AG04450 (cell line): ENCODE data around the gene PADI3. TPM values are rescaled to one million over a fixed set of nuclear protein-coding genes. Genes with fewer than 3 reads are reported as not detected.

Experiments
- CTCF ChIA-PET: fragments of 300-600, 350-600 bp; formaldehyde crosslinking; extraction: SDS; loops from one replicate; lab custom pipeline; 2022; ENCODE audit warnings: antibody characterized with exemption, inconsistent platforms; lab: Charles Lee
- POLR2A ChIA-PET: fragments of 350-600 bp; formaldehyde crosslinking; extraction: SDS; loops from one replicate; lab custom pipeline; 2021; ENCODE audit warnings: antibody characterized with exemption, inconsistent platforms; lab: Yijun Ruan, JAX
- DNase-seq: peaks from one replicate; pipeline ENCODE4 v3.0.0-alpha.2; 2011; ENCODE audit warnings: low read depth, low spot score
- H3K27ac ChIP-seq: one replicate; pipeline ENCODE4 v1.5.1; 2012; ENCODE audit warnings: low read depth, low read length, control low read depth
- H3K27me3 ChIP-seq: one replicate; pipeline ENCODE4 v1.6.0; 2012; ENCODE audit warnings: low read length; ENCODE audit not compliant: control insufficient read depth, insufficient read depth
- H3K4me3 ChIP-seq: 2 replicates; pipeline ENCODE4 v1.5.1; 2011; ENCODE audit warnings: mild to moderate bottlenecking, low read depth, low read length, control low read depth
- H3K9me3 ChIP-seq: 2 replicates; pipeline ENCODE4 v1.5.1; 2012; ENCODE audit warnings: low read length; ENCODE audit not compliant: control insufficient read depth, insufficient read depth
- polyA plus RNA-seq: library from polyadenylated mRNA; depleted of rRNA; stranded (reverse); fragments of >200 nt; gene quantifications from 2 replicates; pipeline ENCODE4 v1.2.3, GENCODE V29; 2011
- TF ChIP-seq, protein P1 (sequence below): IDR thresholded peaks from 2 replicates; pipeline ENCODE4 v1.5.1; 2011; ENCODE audit warnings: low read depth, low read length, control low read depth, inconsistent platforms

Gene PADI3
- polyA plus RNA-seq, 1 experiment, result 0.05 TPM

DNA sequence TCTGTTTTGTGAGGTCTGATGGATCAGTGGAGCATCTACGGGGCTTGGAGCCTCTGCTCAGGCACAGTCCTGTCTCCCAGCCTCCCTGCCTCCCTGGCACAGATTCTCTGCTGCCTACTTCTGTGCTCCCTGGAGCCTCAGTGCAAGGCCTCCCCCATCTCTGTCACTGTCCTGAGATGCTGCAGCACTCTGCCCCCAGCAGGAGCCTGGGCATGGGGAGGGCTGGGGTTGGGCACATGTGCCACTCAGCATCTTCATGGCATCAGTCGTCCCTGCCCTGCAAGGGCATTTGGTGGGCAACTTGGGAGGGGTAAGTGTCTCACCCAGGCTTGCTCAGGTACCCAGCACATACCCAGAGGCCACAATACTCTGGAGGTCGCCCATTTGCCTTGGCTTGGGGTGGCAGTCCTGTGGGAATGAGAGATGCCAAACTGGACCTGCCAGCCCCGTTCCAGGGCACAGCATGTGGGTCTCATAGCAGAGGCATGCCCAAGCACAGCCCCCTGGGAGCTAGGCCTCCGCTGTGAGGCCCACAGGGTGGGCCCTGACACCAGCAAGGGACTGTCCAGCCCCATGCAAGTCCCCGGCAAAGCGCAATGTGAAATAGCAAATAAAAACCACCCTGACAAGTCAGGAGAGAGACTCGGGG lies 28.7 kb downstream of the PADI3 start:
- TF ChIP-seq, protein P1, sequence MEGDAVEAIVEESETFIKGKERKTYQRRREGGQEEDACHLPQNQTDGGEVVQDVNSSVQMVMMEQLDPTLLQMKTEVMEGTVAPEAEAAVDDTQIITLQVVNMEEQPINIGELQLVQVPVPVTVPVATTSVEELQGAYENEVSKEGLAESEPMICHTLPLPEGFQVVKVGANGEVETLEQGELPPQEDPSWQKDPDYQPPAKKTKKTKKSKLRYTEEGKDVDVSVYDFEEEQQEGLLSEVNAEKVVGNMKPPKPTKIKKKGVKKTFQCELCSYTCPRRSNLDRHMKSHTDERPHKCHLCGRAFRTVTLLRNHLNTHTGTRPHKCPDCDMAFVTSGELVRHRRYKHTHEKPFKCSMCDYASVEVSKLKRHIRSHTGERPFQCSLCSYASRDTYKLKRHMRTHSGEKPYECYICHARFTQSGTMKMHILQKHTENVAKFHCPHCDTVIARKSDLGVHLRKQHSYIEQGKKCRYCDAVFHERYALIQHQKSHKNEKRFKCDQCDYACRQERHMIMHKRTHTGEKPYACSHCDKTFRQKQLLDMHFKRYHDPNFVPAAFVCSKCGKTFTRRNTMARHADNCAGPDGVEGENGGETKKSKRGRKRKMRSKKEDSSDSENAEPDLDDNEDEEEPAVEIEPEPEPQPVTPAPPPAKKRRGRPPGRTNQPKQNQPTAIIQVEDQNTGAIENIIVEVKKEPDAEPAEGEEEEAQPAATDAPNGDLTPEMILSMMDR, result no peak
- H3K9me3 ChIP-seq, result no peaks in the 10 kb centered on the region; the same call in 1 of the 2 replicates
- no peak overlapping the region for H3K4me3 ChIP-seq
- no peak overlapping the region for H3K27ac ChIP-seq
- DNase-seq, result no peak
- ChIA-PET CTCF (no interaction called here), POLR2A (no interaction called here)
- peaks cover 16% of the 10 kb centered on the region for H3K27me3 ChIP-seq

DNA sequence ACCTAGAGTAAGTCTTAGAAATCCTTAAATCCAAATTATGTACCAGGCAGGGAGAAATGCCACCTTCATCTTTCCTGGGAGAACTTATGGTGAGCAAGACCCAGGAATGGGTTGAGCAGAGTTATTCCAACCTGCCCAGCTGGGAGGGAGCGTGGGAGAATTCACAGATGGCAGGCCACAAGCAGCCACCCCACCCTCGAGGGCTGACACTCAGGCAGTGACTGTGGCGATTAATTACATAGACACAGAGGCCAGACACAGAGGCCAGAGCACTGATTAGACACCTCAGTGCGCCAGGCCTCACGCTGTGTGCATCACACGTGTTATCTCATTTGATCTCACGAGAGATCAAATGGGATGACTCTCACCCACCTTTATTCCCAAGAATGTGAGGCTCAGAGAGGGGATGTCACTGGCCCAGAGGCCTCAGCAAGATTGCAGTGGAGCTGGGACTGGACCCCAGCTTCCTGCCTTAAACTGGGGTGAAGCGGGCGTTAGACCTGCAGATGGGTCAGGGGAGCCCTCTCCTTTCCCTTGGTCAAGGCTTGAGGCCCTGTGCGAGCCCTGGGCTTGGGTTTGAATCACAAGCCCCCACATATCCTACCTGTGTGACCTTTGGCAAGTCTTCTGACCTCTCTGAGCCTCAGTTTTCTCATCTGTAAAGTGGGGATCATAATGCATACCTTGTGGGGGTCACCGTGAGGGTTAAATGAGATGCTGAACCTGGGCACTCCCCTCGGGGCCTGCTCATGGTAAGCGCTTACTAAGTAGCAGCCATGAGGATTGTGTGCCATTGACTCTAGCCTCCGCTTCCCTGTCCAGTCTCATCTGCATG lies 30.3 kb downstream of the PADI3 start:
- Histone ChIP-seq H3K4me3 (no peak overlapping the region), H3K27ac (no peak overlapping the region), H3K27me3 (peaks cover 29% of the 10 kb centered on the region), H3K9me3 (no peaks in the 10 kb centered on the region)
- TF ChIP-seq, protein P1, result no peak
- no peak for DNase-seq
- ChIA-PET POLR2A (no interaction called here), CTCF (interaction anchor here (0.8 kb wide), 1 partner anchor 153 kb away, joined by 4 read pairs; no protein-coding TSS in a partner anchor)

DNA sequence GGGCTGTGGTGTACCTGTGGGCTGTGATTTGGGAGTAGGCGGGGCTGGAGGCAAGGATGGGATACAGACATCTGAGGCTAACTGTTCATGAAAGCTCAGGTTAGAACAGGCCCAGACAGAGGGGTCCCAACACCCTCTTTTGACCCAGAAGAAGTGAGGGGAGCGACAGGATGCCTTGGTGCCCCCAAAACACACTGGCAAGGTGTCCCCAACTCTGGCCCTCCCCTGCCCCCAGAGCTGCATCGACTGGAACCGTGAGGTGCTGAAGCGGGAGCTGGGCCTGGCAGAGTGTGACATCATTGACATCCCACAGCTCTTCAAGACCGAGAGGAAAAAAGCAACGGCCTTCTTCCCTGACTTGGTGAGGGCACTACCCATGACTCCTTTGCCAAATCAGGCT lies 31.5 kb downstream of the PADI3 start:
- no peak overlapping the region for H3K4me3 ChIP-seq
- no peak overlapping the region for H3K27ac ChIP-seq
- POLR2A ChIA-PET, result no interaction called here
- TF ChIP-seq, protein P1, result no peak
- H3K9me3 ChIP-seq, result no peaks in the 10 kb centered on the region
- CTCF ChIA-PET, result no interaction called here
- peaks cover 34% of the 10 kb centered on the region for H3K27me3 ChIP-seq
- no peak for DNase-seq

DNA sequence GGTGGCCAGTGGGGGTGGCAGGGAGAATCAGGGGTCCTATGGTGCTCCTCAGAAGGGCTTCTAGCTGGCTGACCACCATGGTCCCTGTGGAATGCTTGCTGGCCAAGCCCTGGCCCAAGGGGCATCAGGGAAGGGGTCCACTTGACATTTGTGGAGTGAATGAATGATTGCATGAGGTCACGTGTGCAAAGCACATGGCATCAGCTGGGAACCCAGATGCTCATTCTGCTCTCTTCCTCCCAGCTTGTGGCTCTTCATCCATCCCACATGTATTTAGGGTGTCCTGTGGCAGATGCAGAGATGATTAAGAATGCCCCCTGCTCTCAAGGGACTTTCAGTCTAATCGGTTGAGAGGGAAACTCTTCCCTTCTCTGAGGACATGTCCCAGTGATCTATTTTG lies 32.0 kb downstream of the PADI3 start:
- DNase-seq, result no peak
- Histone ChIP-seq H3K4me3 (no peak overlapping the region), H3K27me3 (peaks cover 36% of the 10 kb centered on the region), H3K27ac (no peak overlapping the region), H3K9me3 (no peaks in the 10 kb centered on the region)
- CTCF ChIA-PET, result no interaction called here
- TF ChIP-seq, protein P1, result no peak
- POLR2A ChIA-PET, result no interaction called here

DNA sequence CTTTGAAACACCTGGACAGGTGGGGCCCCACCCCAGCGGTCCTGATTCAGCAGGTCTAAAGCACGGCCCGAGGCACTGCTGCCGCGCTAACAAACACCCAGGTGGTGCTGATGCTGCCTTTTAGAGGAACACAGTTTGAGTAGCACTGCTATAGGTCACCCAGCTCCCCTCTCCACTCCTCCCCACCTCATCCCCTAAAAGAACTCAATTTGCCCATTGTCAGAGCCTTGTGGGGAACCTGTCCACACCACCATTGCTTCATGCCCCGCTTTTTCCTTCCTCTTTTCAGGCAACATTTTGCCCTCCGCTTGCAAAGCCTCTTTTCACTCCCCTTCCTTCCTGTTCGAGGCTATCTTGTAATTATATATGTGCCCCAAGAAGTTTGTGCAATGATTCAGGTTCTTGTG lies 32.9 kb downstream of the PADI3 start:
- TF ChIP-seq, protein P1, result no peak
- H3K4me3 ChIP-seq, result no peak overlapping the region
- ChIA-PET CTCF (no interaction called here), POLR2A (no interaction called here)
- no peaks in the 10 kb centered on the region for H3K9me3 ChIP-seq
- DNase-seq, result no peak
- H3K27ac ChIP-seq, result no peak overlapping the region
- peaks cover 36% of the 10 kb centered on the region for H3K27me3 ChIP-seq
